ENCODE measurements around the gene FAM170A.

Gene FAM170A

GRCh38 chr5:119629339-119629738 lies at the start of gene FAM170A:
Gene FAM170A (plus strand): TSS chr5:119629558. CDS start chr5:119629769, 211 bp downstream.
- DNase-seq, result no peak

GRCh38 chr5:119582987-119583386 lies 46.4 kb upstream of the FAM170A start:
- DNase-seq, result no peak

- DNase-seq, result no peak
Observed at GRCh38 chr5:119583684-119584083, 45.7 kb upstream of the FAM170A start.

- DNase-seq, result no peak
Observed at GRCh38 chr5:119596046-119596445, 33.3 kb upstream of the FAM170A start.

GRCh38 chr5:119597728-119598298 lies 31.5 kb upstream of the FAM170A start:
- DNase-seq, result no peak

- no peak for DNase-seq
Observed at GRCh38 chr5:119613937-119614336, 15.4 kb upstream of the FAM170A start.

GRCh38 chr5:119614838-119615237 lies 14.5 kb upstream of the FAM170A start:
- no peak for DNase-seq

GRCh38 chr5:119626086-119626485 lies 3.3 kb upstream of the FAM170A start:
- no peak for DNase-seq

GRCh38 chr5:119630752-119631440 lies 1.5 kb downstream of the FAM170A start:
- no peak for DNase-seq

- DNase-seq, result no peak
Observed at GRCh38 chr5:119631660-119632059, 2.3 kb downstream of the FAM170A start.

GRCh38 chr5:119651486-119651885 lies 22.1 kb downstream of the FAM170A start:
- DNase-seq, result no peak

GRCh38 chr5:119655061-119655460 lies 25.7 kb downstream of the FAM170A start:
- peak; percentile 48 for DNase-seq

- DNase-seq, result no peak
Observed at GRCh38 chr5:119656023-119656422, 26.7 kb downstream of the FAM170A start.

GRCh38 chr5:119666542-119666941 lies 37.2 kb downstream of the FAM170A start:
- DNase-seq, result no peak

- DNase-seq, result no peak
Observed at GRCh38 chr5:119678351-119679028, 49.1 kb downstream of the FAM170A start.

GRCh38 chr5:119680080-119680479 lies 50.7 kb downstream of the FAM170A start:
- DNase-seq, result no peak

GRCh38 chr5:119681734-119682133 lies 52.4 kb downstream of the FAM170A start:
- DNase-seq, result no peak

- no peak for DNase-seq
Observed at GRCh38 chr5:119682372-119682771, 53.0 kb downstream of the FAM170A start.

Measured in CD4-positive, alpha-beta T cell treated with Interleukin-15 for 1 hour (primary cell).